ENCODE data around the gene ESYT1. TPM values are rescaled to one million over a fixed set of nuclear protein-coding genes. Genes with fewer than 3 reads are reported as not detected.

The ESYT1 gene
- total RNA-seq, 1 experiment from 2014 or later = 86.7 TPM

DNA sequence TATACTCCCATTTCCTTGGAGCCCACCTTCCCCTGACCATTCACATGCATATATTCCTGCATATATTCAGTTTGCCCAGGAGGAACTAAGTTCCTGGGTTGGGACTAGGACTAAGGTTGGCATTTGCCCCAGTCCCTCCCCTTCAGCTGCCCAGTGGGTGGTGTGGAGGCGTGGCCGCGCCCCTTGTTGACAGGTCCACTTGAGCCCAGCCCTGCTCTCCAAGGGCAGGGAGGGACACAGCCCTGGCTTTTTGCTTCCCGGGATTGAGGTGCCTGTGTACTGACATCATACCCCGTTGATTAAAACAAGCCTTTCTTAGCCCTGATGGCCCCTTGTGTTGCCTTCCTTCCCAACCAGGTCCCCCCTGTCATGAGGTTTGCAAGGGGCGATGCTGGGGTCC is 40.8 kb upstream of the ESYT1 start:
- H3K27ac ChIP-seq = no peak overlapping the region
- DNase-seq = no peak
- H3K36me3 ChIP-seq = peaks cover 23% of the 10 kb centered on the region; the same call in 1 of the 2 replicates
- H3K9me3 ChIP-seq (replicated peaks) = no peaks in the 10 kb centered on the region
- H3K4me1 ChIP-seq = peaks cover 10% of the 10 kb centered on the region
- H3K27me3 ChIP-seq = no peaks in the 10 kb centered on the region
- H3K4me3 ChIP-seq = no peak overlapping the region

- Histone ChIP-seq H3K4me3 (no peak overlapping the region), H3K36me3 (peaks cover 13% of the 10 kb centered on the region), H3K27ac (no peak overlapping the region), H3K4me1 (no peaks in the 10 kb centered on the region), H3K9me3 (replicated peaks) (no peaks in the 10 kb centered on the region), H3K27me3 (no peaks in the 10 kb centered on the region)
- DNase-seq = no peak
These were observed 30.3 kb upstream of the ESYT1 start for GRCh38 chr12:56097738-56098137.

GRCh38 chr12:56098592-56098991 is 29.5 kb upstream of the ESYT1 start:
- DNase-seq = no peak
- Histone ChIP-seq H3K36me3 (peaks cover 15% of the 10 kb centered on the region), H3K27ac (no peak overlapping the region), H3K9me3 (replicated peaks) (no peaks in the 10 kb centered on the region), H3K27me3 (no peaks in the 10 kb centered on the region), H3K4me1 (no peaks in the 10 kb centered on the region), H3K4me3 (no peak overlapping the region)

GRCh38 chr12:56099787-56100186 is 28.3 kb upstream of the ESYT1 start:
- H3K27ac ChIP-seq = no peak overlapping the region
- DNase-seq = no peak
- no peak overlapping the region for H3K4me3 ChIP-seq
- H3K4me1 ChIP-seq = no peaks in the 10 kb centered on the region
- no peaks in the 10 kb centered on the region for H3K9me3 ChIP-seq (replicated peaks)
- peaks cover 15% of the 10 kb centered on the region for H3K36me3 ChIP-seq
- no peaks in the 10 kb centered on the region for H3K27me3 ChIP-seq

GRCh38 chr12:56101045-56101444 is 27.0 kb upstream of the ESYT1 start:
- no peak for DNase-seq
- Histone ChIP-seq H3K9me3 (replicated peaks) (no peaks in the 10 kb centered on the region), H3K4me1 (peaks cover 3% of the 10 kb centered on the region; the same call in 1 of the 2 replicates), H3K27me3 (no peaks in the 10 kb centered on the region), H3K27ac (no peak overlapping the region), H3K36me3 (peaks cover 21% of the 10 kb centered on the region), H3K4me3 (no peak overlapping the region)

DNA sequence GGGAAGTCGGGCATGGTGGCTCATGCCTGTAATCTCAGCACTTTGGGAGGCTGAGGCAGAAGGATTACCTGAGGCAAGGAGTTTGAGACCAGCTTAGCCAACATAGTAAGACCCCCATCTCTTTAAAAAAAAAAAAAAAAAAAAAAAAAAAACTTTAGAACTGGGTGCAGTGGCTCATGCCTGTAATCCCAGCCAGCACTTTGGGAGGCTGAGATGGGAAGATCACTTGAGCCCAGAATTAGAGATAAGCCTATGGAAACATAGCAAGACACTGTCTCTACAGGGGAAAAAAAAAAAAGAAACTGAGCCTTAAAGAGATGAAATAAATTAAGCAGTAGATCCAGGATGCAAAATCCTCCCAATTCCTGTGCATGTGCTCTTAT is 25.4 kb upstream of the ESYT1 start:
- H3K4me3 ChIP-seq = no peak overlapping the region
- H3K27ac ChIP-seq = no peak overlapping the region
- peaks cover 7% of the 10 kb centered on the region; the same call in 1 of the 2 replicates for H3K4me1 ChIP-seq
- H3K27me3 ChIP-seq = no peaks in the 10 kb centered on the region
- DNase-seq = no peak
- H3K36me3 ChIP-seq = peaks cover 35% of the 10 kb centered on the region
- H3K9me3 ChIP-seq (replicated peaks) = no peaks in the 10 kb centered on the region

DNA sequence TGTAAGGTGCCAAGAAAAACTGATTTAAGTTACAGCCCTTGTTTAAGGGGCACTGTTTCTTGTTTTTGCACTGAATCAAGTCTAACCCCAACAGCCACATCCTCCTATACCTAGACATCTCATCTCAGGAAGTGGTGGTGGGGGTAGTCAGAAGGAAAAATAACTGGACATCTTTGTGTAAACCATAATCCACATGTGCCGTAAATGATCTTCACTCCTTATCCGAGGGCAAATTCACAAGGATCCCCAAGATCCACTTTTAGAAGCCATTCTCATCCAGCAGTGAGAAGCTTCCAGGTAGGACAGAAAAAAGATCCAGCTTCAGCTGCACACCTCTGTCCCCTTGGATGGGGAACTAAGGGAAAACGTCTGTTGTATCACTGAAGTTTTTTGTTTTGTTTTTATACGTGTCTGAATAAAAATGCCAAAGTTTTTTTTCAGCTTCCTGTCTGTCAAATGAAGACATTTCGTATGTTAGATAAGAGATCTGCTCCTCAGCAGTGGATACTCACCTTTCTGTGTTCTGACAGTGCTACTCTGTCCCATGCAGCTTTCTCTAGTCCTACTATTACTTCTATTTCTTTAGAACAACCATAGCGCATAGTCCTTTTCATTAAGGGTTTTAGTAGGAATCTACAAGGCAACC is 24.9 kb upstream of the ESYT1 start:
- no peak overlapping the region for H3K27ac ChIP-seq
- DNase-seq = no peak
- H3K27me3 ChIP-seq = no peaks in the 10 kb centered on the region
- peak overlapping the region; percentile 89 for H3K4me3 ChIP-seq
- H3K36me3 ChIP-seq = peaks cover 40% of the 10 kb centered on the region
- peaks cover 7% of the 10 kb centered on the region; the same call in 1 of the 2 replicates for H3K4me1 ChIP-seq
- H3K9me3 ChIP-seq (replicated peaks) = no peaks in the 10 kb centered on the region

GRCh38 chr12:56103823-56104108 is 24.3 kb upstream of the ESYT1 start:
- Histone ChIP-seq H3K4me1 (peaks cover 7% of the 10 kb centered on the region; the same call in 1 of the 2 replicates), H3K27ac (no peak overlapping the region), H3K4me3 (peak overlapping the region; percentile 89), H3K9me3 (replicated peaks) (no peaks in the 10 kb centered on the region), H3K36me3 (peaks cover 46% of the 10 kb centered on the region), H3K27me3 (no peaks in the 10 kb centered on the region)
- DNase-seq = no peak

DNA sequence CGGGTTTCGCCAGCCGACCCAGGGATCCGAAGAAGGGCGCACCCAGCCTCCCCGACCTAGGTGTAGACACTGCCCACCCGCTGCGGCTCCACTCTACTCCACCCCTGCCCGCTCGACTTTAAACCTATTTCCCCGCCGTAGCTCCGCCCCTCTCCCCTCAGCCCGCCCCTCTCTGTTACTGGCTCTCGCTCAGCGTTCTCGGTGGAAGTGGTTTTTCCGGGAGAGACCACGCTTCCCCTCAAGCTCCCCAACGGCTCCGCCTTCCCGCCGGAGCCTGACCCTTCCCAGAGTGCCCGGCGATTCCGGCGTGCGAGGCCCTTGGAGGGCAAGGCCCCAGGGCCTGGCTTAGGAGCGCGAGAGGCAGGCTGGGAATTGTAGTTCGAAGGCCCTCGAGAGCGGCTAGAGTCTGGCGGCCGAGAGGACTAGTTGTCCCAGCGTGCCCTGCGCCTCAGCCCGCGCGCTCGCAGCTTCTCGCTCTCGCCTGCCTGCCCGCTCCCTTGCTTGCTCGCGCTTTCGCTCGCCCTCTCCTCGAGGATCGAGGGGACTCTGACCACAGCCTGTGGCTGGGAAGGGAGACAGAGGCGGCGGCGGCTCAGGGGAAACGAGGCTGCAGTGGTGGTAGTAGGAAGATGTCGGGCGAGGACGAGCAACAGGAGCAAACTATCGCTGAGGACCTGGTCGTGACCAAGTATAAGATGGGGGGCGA is 23.8 kb upstream of the ESYT1 start, which contains the start of gene PA2G4:
Gene PA2G4, plus strand, starts transcription at position 451 of the 706 bp plus-strand sequence. Its CDS starts 179 bp downstream, at position 630.
- DNase-seq = peak; percentile 98 to 99
- Histone ChIP-seq H3K4me3 (peak within 1 kb of the TSS; percentile 89), H3K9me3 (replicated peaks) (no peaks in the 10 kb centered on the region), H3K27ac (peak within 1 kb of the TSS; percentile 79), H3K27me3 (no peaks in the 10 kb centered on the region), H3K4me1 (peaks cover 7% of the 10 kb centered on the region; the same call in 1 of the 2 replicates), H3K36me3 (peaks cover 50% of the 10 kb centered on the region)

DNA sequence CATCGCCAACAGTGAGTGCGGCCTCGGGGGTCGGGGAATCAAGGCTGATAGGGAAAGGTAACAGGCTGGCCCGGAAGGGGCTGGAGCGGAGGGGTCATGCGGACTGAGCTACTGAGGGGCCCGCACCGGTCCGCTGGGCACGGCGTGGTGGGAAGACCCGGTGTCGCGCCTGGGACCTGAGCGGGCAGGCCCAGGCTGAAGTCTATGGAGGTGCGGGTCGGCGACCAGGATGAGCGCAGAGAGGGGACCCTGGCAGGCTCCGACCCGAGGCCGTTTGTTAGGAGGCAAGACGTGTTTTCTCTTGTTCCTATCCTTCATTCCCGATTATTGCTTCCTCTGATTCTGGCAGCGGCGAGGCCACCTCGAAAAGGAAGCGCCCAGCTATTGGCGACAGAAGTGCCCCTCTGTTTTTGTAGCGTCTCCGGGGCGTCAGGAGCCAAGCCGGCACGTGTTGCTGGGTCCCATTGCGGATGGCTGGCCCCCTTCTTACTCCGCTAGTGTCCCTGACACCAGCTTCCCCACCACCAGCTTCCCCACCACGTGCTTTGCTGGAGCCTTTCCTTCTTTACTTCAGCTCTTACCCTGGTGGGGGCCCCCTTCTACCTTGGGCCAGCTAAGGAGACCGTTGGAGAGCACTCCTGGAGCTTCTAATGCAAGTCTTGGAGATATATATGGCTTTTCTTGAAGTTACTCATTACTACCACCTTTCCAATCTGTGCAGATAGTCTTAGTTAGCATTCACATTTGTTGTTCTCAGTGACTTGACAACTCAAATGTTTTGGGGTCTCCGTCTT is 23.1 kb upstream of the ESYT1 start:
- peak overlapping the region; percentile 89 for H3K4me3 ChIP-seq
- no peaks in the 10 kb centered on the region for H3K27me3 ChIP-seq
- H3K36me3 ChIP-seq = peaks cover 52% of the 10 kb centered on the region
- DNase-seq = peak; percentile 36 to 41
- H3K27ac ChIP-seq = peak overlapping the region; percentile 79
- H3K9me3 ChIP-seq (replicated peaks) = no peaks in the 10 kb centered on the region
- H3K4me1 ChIP-seq = peaks cover 7% of the 10 kb centered on the region; the same call in 1 of the 2 replicates

- Histone ChIP-seq H3K9me3 (replicated peaks) (no peaks in the 10 kb centered on the region), H3K4me3 (peak overlapping the region; percentile 89), H3K4me1 (peaks cover 7% of the 10 kb centered on the region; the same call in 1 of the 2 replicates), H3K27me3 (no peaks in the 10 kb centered on the region), H3K27ac (peak overlapping the region; percentile 79; the same call in 1 of the 2 replicates), H3K36me3 (peaks cover 54% of the 10 kb centered on the region)
- DNase-seq = no peak
These were observed 22.5 kb upstream of the ESYT1 start for GRCh38 chr12:56105609-56105902.

GRCh38 chr12:56107242-56107641 is 20.8 kb upstream of the ESYT1 start:
- H3K36me3 ChIP-seq = peaks cover 69% of the 10 kb centered on the region
- DNase-seq = no peak
- H3K27me3 ChIP-seq = no peaks in the 10 kb centered on the region
- H3K4me1 ChIP-seq = peaks cover 7% of the 10 kb centered on the region; the same call in 1 of the 2 replicates
- H3K9me3 ChIP-seq (replicated peaks) = no peaks in the 10 kb centered on the region
- H3K27ac ChIP-seq = no peak overlapping the region
- no peak overlapping the region for H3K4me3 ChIP-seq

DNA sequence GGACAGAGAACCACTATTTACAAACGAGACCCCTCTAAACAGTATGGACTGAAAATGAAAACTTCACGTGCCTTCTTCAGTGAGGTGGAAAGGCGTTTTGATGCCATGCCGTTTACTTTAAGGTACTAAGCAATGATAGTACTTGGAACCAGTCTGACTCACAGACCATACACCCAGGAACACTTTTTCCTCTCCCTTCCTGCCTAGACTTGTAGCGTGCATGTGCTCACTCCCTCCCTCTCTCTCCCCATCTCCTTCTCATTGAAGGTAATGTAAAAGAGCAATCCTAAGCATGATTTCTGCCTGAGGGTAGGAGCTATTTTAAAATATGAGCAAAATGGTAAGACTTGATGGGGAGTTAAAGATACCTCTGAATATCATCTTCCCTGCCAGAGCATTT is 17.5 kb upstream of the ESYT1 start:
- no peaks in the 10 kb centered on the region for H3K27me3 ChIP-seq
- no peak overlapping the region for H3K4me3 ChIP-seq
- H3K36me3 ChIP-seq = peaks cover 75% of the 10 kb centered on the region
- no peak overlapping the region for H3K27ac ChIP-seq
- no peak for DNase-seq
- peaks cover 11% of the 10 kb centered on the region; the same call in 1 of the 2 replicates for H3K4me1 ChIP-seq
- H3K9me3 ChIP-seq (replicated peaks) = no peaks in the 10 kb centered on the region

DNA sequence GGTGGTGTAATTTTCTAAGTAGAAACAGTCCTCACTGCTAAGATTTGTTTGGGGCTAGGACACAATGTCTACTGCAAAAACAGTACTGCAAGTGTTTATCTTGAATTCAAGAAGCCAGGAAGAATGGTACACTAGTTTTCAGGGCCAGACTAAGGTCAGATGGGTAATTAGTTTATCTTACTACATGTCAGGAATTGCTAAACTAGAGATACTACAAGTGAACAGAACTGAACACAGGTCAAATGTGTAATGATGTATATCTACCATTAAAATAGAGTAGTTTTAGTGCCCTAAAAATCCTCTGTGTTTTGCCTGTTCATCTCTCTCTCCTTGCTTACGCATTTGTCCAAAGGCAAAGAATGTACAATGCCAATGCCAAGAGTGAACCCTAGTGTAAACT is 14.0 kb upstream of the ESYT1 start:
- DNase-seq = no peak
- H3K36me3 ChIP-seq = peaks cover 56% of the 10 kb centered on the region
- no peak overlapping the region for H3K27ac ChIP-seq

GRCh38 chr12:56115329-56115728 is 12.7 kb upstream of the ESYT1 start:
- peaks cover 43% of the 10 kb centered on the region for H3K36me3 ChIP-seq
- H3K27me3 ChIP-seq = no peaks in the 10 kb centered on the region; the same call in 1 of the 2 replicates
- H3K27ac ChIP-seq = peak overlapping the region; percentile 93
- H3K4me3 ChIP-seq = peak overlapping the region; percentile 73
- H3K9me3 ChIP-seq (replicated peaks) = no peaks in the 10 kb centered on the region
- peak; percentile 56 to 64 for DNase-seq
- H3K4me1 ChIP-seq = peaks cover 20% of the 10 kb centered on the region

More for the DNA sequence above, 14.0 kb upstream of the ESYT1 start:
- Histone ChIP-seq H3K27me3 (no peaks in the 10 kb centered on the region; the same call in 1 of the 2 replicates), H3K4me1 (peaks cover 8% of the 10 kb centered on the region), H3K9me3 (replicated peaks) (no peaks in the 10 kb centered on the region), H3K4me3 (no peak overlapping the region)

Data from SJCRH30 (cell line).